Endometrial microvascular endothelial cells (primary cell): ENCODE results near the gene ZNF836. TPM values are rescaled to one million over a fixed set of nuclear protein-coding genes. Genes with fewer than 3 reads are reported as not detected.

Experiments
- in situ Hi-C: cut with HindIII; loops from 2 replicates; pipeline ENCODE4 v1.10.0; 2017; ENCODE audit warnings: low sequenced_read_pairs, low pct_unique_long_range_greater_than_20kb; ENCODE audit errors: inconsistent ontology term
- total RNA-seq: library from RNA; depleted of rRNA; stranded (reverse); fragments of >200 nt; gene quantifications from one replicate; pipeline ENCODE4 v1.2.3, GENCODE V29; 2015; ENCODE audit errors: inconsistent ontology term

The ZNF836 gene
- total RNA-seq, 1 donor from 2014 or later: 2.2 TPM

GRCh38 chr19:52189735-52190486 lies 18.5 kb upstream of the ZNF836 start, which contains the start of gene PPP2R1A:
Gene PPP2R1A, plus strand, starts transcription at chr19:52190052. Its CDS starts 45 bp downstream, at chr19:52190097.
- in situ Hi-C loops: no loop called here

GRCh38 chr19:52188822-52189734 lies 17.7 kb upstream of the ZNF836 start:
- in situ Hi-C loops: no loop called here

GRCh38 chr19:52187407-52187806 lies 16.0 kb upstream of the ZNF836 start:
- in situ Hi-C loops: no loop called here

DNA sequence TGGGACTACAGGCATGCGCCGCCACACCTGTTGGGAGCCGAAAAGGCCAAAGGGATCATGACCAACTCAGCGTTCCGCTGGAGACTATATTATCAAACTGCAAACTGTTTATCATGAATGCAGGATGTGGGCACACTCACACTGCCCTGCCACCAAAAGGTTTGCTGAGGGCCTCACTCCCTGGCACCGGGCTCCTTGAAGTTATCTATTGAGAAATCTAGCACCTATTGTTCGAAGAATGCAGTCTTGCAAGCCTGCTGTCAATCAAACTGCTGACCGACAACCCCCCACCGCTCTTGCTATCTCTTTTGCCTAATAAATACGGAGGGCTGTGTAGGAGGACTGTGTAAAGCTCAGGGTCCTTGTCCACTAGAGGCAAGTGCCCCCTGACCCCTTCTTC lies 5.2 kb upstream of the ZNF836 start:
- in situ Hi-C loops: no loop called here

DNA sequence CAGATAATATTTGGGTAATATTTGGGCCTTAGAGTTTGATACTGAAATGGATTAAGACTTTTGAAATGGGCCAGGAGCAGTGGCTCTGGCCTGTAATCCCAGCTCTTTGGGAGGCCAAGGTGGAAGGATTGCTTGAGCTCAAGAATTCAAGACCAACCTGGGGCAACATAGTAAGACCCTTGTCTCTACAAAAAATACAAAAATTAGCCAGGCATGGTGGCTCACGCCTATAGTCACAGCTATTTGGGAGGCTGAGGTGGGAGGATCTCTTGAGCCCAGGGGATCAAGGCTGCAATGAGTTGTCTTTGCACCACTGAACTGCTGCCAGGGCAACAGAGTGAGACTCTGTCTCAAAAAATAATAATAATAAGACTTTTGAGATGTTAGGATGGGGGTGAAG lies 926 bp upstream of the ZNF836 start:
- in situ Hi-C loops: no loop called here

- in situ Hi-C loops: no loop called here
Measured at GRCh38 chr19:52170863-52171320, 529 bp downstream of the ZNF836 start.

- in situ Hi-C loops: no loop called here
Measured at GRCh38 chr19:52170304-52170703, 1.1 kb downstream of the ZNF836 start.

- in situ Hi-C loops: no loop called here
Measured at GRCh38 chr19:52155596-52156359, 15.6 kb downstream of the ZNF836 start.

GRCh38 chr19:52148256-52148655 lies 23.2 kb downstream of the ZNF836 start:
- in situ Hi-C loops: no loop called here

GRCh38 chr19:52142001-52142595 lies 29.3 kb downstream of the ZNF836 start:
- in situ Hi-C loops: no loop called here

GRCh38 chr19:52141203-52141602 lies 30.2 kb downstream of the ZNF836 start:
- in situ Hi-C loops: no loop called here

- in situ Hi-C loops: no loop called here
Measured at GRCh38 chr19:52140032-52140710, 31.2 kb downstream of the ZNF836 start.

GRCh38 chr19:52139252-52140031 lies 32.0 kb downstream of the ZNF836 start, which contains the start of gene ZNF616:
Gene ZNF616, minus strand, starts transcription at chr19:52139938. Its CDS starts 9,426 bp downstream, at chr19:52130512.
- in situ Hi-C loops: no loop called here

- in situ Hi-C loops: no loop called here
Measured at GRCh38 chr19:52138983-52139251, 32.5 kb downstream of the ZNF836 start.

DNA sequence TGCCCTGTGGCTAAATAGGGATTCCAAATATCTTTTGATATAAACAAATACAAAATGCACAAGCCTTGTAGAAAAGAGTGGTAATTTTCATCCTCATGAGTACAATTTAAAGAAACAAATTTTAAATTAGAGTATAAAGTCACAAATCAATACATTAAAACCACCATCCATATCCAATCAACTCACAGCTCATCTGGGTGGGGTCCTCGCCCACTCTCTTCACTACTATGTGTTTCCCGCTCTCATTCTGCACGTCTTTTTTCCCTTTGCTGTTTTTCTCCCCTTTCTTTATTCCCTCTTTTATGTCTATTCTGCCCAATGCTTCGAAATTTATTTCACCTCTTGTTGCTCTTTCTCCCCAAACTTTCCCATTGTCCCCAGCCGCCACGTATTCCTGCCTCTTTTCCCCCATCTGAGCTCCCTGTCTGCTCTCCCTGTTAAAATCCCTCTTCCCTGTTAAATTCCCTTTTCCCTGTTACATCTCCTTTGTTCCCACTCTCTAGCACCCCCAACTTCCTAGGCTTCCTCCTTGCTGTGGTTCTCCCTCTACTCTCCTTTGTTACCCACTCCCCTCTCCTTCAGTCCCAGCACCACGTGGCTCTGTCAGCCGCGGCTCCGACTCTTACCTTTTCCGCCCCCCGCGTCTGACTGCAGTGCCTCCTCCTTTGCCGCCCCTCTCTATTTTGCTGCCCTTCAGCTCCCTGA lies 33.0 kb downstream of the ZNF836 start:
- in situ Hi-C loops: no loop called here

GRCh38 chr19:52120286-52120685 lies 51.1 kb downstream of the ZNF836 start:
- in situ Hi-C loops: no loop called here

DNA sequence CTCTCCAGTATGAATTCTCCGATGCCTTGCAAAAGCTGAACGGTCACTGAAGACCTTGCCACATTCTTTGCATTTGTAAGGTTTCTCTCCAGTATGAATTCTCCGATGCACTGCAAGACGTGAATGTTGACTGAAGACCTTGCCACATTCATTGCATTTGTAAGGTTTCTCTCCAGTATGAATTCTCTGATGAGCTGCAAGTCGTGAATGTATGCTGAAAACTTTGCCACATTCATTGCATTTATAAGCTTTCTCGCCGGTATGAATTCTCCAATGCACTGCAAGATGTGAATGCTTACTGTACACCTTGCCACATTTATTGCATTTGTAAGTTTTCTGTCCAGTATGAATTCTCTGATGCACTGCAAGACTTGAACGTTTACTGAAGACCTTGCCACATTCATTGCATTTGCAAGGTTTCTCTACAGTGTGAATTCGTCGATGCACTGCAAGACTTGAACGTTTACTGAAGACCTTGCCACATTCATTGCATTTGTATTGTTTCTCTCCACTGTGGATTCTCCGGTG lies 55.8 kb downstream of the ZNF836 start:
- in situ Hi-C loops: no loop called here
